ENCODE measurements around the gene FNDC3B.
A peak's percentile ranks its signal among the peaks of the same experiment; 100 is the strongest.

Gene FNDC3B

DNA sequence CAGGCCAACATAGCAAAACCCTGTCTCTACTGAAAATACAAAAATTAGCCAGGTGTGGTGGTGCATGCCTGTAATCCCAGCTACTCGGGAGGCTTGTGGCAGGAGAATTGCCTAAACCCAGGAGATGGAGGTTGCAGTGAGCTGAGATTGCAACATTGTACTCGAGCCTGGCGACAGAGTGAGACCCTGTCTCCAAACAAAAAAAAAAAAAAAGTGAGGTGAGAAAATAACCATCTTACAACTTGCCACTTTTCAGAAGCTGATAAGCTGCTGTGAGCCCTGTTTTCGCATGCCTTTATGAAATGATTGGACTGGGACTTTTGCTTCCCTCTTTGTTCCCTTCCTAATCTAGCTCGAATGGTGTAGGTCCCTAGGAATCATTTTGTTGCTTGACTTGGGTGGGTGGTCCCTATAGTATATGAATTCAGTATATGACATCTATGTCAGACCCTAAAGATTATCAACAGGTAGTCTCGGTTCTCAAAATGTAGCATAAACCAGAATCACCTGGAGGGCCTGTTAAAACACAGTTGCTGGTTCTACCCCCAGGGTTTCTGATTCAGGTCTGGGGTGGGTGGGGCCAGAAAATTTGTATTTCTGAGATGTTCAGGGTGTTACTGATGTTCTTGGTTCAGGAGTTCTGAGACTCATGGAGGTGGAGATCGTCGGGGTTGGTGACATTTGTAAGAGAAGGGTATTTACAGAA, 107.9 kb downstream of the FNDC3B start:
- DNase-seq (ENCODE audit: low read depth): no peak
- TF ChIP-seq, protein P1, sequence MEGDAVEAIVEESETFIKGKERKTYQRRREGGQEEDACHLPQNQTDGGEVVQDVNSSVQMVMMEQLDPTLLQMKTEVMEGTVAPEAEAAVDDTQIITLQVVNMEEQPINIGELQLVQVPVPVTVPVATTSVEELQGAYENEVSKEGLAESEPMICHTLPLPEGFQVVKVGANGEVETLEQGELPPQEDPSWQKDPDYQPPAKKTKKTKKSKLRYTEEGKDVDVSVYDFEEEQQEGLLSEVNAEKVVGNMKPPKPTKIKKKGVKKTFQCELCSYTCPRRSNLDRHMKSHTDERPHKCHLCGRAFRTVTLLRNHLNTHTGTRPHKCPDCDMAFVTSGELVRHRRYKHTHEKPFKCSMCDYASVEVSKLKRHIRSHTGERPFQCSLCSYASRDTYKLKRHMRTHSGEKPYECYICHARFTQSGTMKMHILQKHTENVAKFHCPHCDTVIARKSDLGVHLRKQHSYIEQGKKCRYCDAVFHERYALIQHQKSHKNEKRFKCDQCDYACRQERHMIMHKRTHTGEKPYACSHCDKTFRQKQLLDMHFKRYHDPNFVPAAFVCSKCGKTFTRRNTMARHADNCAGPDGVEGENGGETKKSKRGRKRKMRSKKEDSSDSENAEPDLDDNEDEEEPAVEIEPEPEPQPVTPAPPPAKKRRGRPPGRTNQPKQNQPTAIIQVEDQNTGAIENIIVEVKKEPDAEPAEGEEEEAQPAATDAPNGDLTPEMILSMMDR (conservative IDR thresholded peaks at IDR 0.05; ENCODE audit: control insufficient read depth, insufficient read depth, low read depth, low read length): no peak
- no peak overlapping the region for H3K4me3 ChIP-seq (ENCODE audit: control insufficient read depth, low read depth, low read length)

DNA sequence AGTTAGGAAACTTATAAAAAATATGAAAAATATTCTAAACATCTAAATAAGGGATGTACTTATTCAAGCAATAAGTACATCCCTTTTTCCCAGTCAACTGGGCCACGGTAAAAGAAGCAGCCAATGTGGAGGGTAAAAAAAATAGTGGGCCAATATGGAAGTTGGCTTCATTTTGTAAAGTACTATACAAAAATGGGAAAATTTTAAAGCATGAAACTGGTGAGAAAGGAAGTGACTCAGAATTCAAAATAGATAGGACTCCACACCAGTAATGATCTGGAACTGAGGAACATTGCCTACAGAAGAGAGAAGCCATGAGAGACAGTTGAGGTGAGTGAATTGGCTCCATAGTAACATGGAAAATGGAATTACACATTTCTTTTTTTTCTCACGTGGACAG, 108.9 kb downstream of the FNDC3B start:
- no peak overlapping the region for H3K4me3 ChIP-seq (ENCODE audit: control insufficient read depth, low read depth, low read length)
- DNase-seq (ENCODE audit: low read depth): peak; percentile 37
- TF ChIP-seq, protein P1 (conservative IDR thresholded peaks at IDR 0.05; ENCODE audit: control insufficient read depth, insufficient read depth, low read depth, low read length): no peak

DNA sequence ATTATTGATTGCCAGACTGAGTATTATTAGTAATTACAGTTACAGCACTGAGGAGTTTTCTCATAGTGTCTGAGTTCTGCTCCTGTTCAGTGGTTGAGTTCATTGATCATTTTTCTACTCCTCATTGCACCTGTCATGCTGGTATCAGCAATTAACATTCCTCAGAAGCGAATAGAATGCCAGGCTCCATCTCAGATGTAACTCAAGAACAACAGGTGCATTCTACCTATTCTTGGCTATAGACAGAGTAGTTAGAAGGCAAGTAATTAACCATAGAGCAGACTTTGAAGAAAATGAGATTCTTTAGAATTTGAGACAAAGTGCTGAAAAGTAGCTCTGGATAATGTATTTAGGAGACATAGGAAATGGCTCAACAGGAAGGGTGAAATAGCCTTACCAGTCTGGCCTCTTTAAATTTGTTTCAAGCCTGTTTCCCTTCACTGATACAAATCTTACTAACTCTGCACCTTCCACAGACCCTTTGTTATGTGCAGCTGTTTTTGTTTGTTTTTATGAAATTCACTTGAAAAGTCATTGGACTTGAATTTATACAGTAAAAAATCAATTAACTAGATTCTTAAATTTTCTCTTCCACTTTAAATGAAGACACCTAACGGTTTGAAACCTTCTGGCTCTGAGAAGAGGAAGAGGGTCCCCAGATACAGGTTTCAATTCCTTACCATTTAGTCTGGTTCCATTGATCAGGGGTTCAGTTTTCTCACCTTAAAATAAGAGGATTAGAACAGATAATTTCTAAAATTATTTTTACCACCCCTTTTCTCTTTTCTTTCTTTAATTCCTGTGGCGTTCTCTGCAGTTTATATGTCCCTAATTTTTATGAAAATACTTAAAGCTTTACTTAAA, 109.6 kb downstream of the FNDC3B start:
- no peak for DNase-seq (ENCODE audit: low read depth)
- TF ChIP-seq, protein P1 (conservative IDR thresholded peaks at IDR 0.05; ENCODE audit: control insufficient read depth, insufficient read depth, low read depth, low read length): no peak
- no peak overlapping the region for H3K4me3 ChIP-seq (ENCODE audit: control insufficient read depth, low read depth, low read length)

DNA sequence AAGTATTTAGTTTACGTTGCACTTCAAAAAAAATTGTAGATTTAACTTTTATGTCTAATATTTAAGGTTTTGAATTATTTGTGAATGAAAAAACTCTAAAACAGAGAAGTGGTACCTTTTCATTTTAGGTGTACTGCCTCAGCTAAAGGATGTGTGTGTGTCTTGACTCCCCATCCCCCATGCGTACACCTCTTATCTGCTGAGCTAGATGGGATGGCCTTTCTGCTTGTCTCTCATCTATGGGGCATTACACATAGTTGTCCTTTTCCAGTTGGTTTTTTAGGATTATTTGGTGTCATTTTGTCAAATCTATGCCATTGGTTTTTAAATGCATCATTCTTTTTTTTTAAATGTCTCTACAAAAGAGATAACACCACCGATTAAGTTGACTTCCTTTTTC, 110.9 kb downstream of the FNDC3B start:
- H3K4me3 ChIP-seq (ENCODE audit: control insufficient read depth, low read depth, low read length): no peak overlapping the region
- DNase-seq (ENCODE audit: low read depth): no peak
- TF ChIP-seq, protein P1 (conservative IDR thresholded peaks at IDR 0.05; ENCODE audit: control insufficient read depth, insufficient read depth, low read depth, low read length): no peak

DNA sequence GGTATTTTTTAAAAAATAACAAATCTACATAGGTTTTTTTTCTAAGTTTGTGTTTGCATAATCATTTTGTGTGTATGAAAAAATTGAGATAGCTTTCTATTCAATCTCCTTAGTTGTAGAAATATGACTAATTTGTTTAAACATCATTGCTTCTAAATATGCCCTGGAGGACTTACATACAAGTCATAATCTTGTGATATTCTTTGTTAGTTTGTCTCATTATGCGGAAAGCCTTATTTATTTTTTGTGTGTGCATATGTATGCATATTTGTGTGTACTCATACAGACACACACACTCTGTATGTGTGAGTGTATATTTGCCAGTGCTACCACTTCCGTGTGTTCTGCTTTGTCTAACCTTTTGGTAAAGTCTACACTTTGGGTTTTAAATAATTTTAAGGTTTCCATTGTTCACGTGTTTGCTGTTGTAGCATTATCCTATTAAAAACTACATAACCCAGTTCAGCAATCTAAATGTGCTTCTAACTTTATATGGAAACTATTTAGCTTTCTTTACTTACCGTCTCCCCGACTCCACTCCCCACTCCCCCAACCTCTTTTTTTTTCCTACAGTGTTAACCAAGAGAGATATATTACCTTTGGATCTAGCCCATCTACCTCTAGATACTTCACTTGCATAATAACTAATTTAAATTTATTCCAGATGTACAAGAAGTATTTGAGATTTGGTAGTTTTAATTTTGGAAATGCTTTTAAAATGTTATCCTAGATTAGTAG, 111.7 kb downstream of the FNDC3B start:
- TF ChIP-seq, protein P1 (conservative IDR thresholded peaks at IDR 0.05; ENCODE audit: control insufficient read depth, insufficient read depth, low read depth, low read length): no peak
- no peak overlapping the region for H3K4me3 ChIP-seq (ENCODE audit: control insufficient read depth, low read depth, low read length)
- no peak for DNase-seq (ENCODE audit: low read depth)

Data from fibroblast of mammary gland (primary cell).